Thyroid gland (tissue), 4 donors: ENCODE results near the gene PER2. TPM values are rescaled to one million over a fixed set of nuclear protein-coding genes. Genes with fewer than 3 reads are reported as not detected.
A peak's percentile ranks its signal among the peaks of the same experiment; 100 is the strongest.

ENCODE experiments used
- DNase-seq, 2 donors: peaks; one replicate each; pipeline ENCODE4 v3.0.0-alpha.2; 2019
- H3K27ac ChIP-seq, 3 donors: fragments of 200-600 bp; sonication (generic); 1 replicate in 2 of 3; 2 replicates in 1 of 3; pipeline ENCODE4 v1.5.1; 2016 to 2019; ENCODE audit warnings: mild to moderate bottlenecking in 1 of 3, moderate library complexity in 1 of 3
- H3K27me3 ChIP-seq: fragments of 200-600 bp; sonication (generic); one replicate; pipeline ENCODE4 v1.5.1; 2019
- H3K36me3 ChIP-seq, 2 donors: fragments of 200-600 bp; sonication (generic); one replicate each; pipeline ENCODE4 v1.5.1; 2016 to 2019
- H3K4me1 ChIP-seq, 2 donors: fragments of 200-600 bp; sonication (generic); one replicate each; pipeline ENCODE4 v1.5.1; 2017 to 2019
- H3K4me3 ChIP-seq, 3 donors: fragments of 200-600 bp; sonication (generic); replicated peaks in 1 of 3; 1 replicate in 2 of 3; 2 replicates in 1 of 3; pipeline ENCODE4 v1.5.1; 2016; ENCODE audit warnings: mild to moderate bottlenecking in 1 of 3
- H3K9me3 ChIP-seq: fragments of 200-600 bp; sonication (generic); one replicate; pipeline ENCODE4 v1.5.1; 2017
- CTCF ChIP-seq, 6 experiments: fragments of 200-600 bp in 3 of 6; fragments of 450-650 bp in 3 of 6; sonication (generic) in 3 of 6; IDR thresholded peaks; one replicate each; pipeline ENCODE4 v1.5.1; 2016 to 2019; ENCODE audit warnings: antibody characterized with exemption in 6 of 6, mild to moderate bottlenecking in 2 of 6, inconsistent platforms in 1 of 6, moderate library complexity in 1 of 6
- POLR2A ChIP-seq, 2 donors: fragments of 450-650 bp; IDR thresholded peaks; one replicate each; pipeline ENCODE4 v1.6.1; 2017; ENCODE audit warnings: antibody characterized with exemption in 2 of 2, mild to moderate bottlenecking in 2 of 2, moderate library complexity in 1 of 2
- WGBS, 2 donors: methylation state at CpG; one replicate each; pipeline ENCODE4 v1.1.5; 2017; 5-methylcytosine and 5-hydroxymethylcytosine counted together
- intact Hi-C: fragments of 100-400 bp; cut with DNase I; formaldehyde crosslinking; loops from one replicate; pipeline ENCODE4 v1.15.1; 2023
- total RNA-seq, 4 donors: library from RNA; depleted of rRNA; stranded (reverse); fragments of >200 nt; gene quantifications; one replicate each; pipeline ENCODE4 v1.2.3, GENCODE V29; 2016

The PER2 gene
- total RNA-seq, 4 donors from 2014 or later, result 6.5 to 17.6 (median 9.6) TPM

DNA sequence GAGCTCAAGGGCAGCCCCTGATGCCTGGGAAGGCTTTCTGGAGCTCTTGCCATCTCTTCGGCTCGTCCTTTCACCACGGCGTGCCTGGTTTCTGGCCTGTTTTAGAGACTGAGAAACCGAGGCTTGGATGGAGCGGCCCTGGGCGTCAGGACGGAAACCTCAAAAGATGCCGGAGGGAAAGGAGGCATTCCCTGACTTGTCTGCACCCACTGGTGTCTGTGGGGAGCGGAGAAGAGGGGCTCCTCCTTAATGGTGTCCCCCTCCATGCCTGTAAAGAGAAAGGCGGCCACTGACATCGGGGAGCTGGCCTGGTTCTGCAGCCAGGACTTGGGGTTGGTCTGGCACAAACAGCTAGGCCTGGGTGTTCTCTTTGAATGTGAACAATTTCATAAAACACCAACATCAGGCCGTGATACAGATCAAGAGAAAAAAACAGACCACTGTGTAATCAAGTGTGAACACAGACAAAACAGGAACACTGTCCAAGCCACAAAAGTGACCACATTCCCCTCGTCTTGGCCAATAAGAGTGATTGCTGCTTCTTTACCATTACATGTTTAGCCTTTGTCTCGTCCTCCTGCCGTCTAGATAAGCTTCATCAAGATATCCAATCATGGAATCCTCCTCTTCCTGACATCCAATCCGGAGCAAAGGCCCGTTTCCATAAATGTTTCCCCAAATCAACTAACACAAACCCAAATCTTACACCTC is 84.3 kb downstream of the PER2 start:
- Histone ChIP-seq H3K36me3 (no peaks in the 10 kb centered on the region), H3K4me1 (peaks cover 24% of the 10 kb centered on the region in 2 donors), H3K27me3 (no peaks in the 10 kb centered on the region), H3K4me3 (peak overlapping the region in 2 of 3 donors; percentile 31 to 39), H3K9me3 (no peaks in the 10 kb centered on the region), H3K27ac (peak overlapping the region; percentile 84 to 88 (median 84))
- intact Hi-C loops, result no loop called here
- WGBS, 2 donors, result 70 to 75% methylated on average over 12 to 14 of the region's 18 CpGs
- TF ChIP-seq CTCF (IDR thresholded peaks at IDR 0.05), result no peak
- no peak for TF ChIP-seq POLR2A (IDR thresholded peaks at IDR 0.05)
- DNase-seq, result no peak

- peak; percentile 90 to 92 for DNase-seq
- no peaks in the 10 kb centered on the region for H3K9me3 ChIP-seq
- WGBS, 2 donors, result 1 to 2% methylated on average over 15 to 36 of the region's 126 CpGs
- H3K36me3 ChIP-seq, result no peaks in the 10 kb centered on the region
- peaks cover 24 to 31% of the 10 kb centered on the region in 2 donors for H3K4me1 ChIP-seq
- H3K4me3 ChIP-seq, result peak within 1 kb of the TSS; percentile 51 to 67 (median 64)
- TF ChIP-seq CTCF (IDR thresholded peaks at IDR 0.05) (peak in 1 of 6 experiments; percentile 4), POLR2A (IDR thresholded peaks at IDR 0.05) (peak; percentile 47 to 94)
- intact Hi-C loops, result no loop called here
- peak within 1 kb of the TSS; percentile 84 to 88 (median 84) for H3K27ac ChIP-seq
- no peaks in the 10 kb centered on the region for H3K27me3 ChIP-seq
These were observed 85.1 kb downstream of the PER2 start, which contains the start of gene ILKAP for GRCh38 chr2:238203094-238203972. Gene ILKAP (minus strand): TSS chr2:238203695. CDS start chr2:238203553, 142 bp downstream.

- H3K9me3 ChIP-seq, result no peaks in the 10 kb centered on the region
- 6 to 10% methylated on average over 25 to 27 of the region's 27 CpGs for WGBS, 2 donors
- no peaks in the 10 kb centered on the region for H3K27me3 ChIP-seq
- no peaks in the 10 kb centered on the region for H3K36me3 ChIP-seq
- peak overlapping the region in 2 of 3 donors; percentile 60 to 88 for H3K27ac ChIP-seq
- TF ChIP-seq POLR2A (IDR thresholded peaks at IDR 0.05) (no peak), CTCF (IDR thresholded peaks at IDR 0.05) (no peak)
- H3K4me1 ChIP-seq, result peaks cover 24 to 34% of the 10 kb centered on the region in 2 donors
- no peak for DNase-seq
- peak overlapping the region; percentile 51 to 67 (median 64) for H3K4me3 ChIP-seq
- intact Hi-C loops, result no loop called here
These were observed 85.9 kb downstream of the PER2 start for GRCh38 chr2:238202326-238203093.

Other genes with a start within 250 kb of the PER2 start
- 10 to 100 TPM; 21.8 to 48.2 (median 31.0) TPM for gene SCLY, start 227.6 kb downstream of the PER2 start, total RNA-seq
- 1 to 10 TPM in 3 of 4 donors, under 1 TPM in 1; 0.11 to 3.8 (median 2.6) TPM for gene ESPNL, start 188.3 kb downstream of the PER2 start, total RNA-seq
- under 1 TPM; 0.20 to 0.67 (median 0.38) TPM for gene KLHL30, start 149.9 kb downstream of the PER2 start, total RNA-seq
- 10 to 100 TPM in 1 of 4 donors, 1 to 10 TPM in 3; 2.8 to 15.3 (median 5.8) TPM for gene ERFE, start 129.6 kb downstream of the PER2 start, total RNA-seq
- gene ILKAP, start 84.9 kb downstream of the PER2 start, total RNA-seq, result 10 to 100 TPM; 33.4 to 52.0 (median 41.0) TPM
- gene HES6, start 48.6 kb downstream of the PER2 start, total RNA-seq, result 1 to 10 TPM; 2.9 to 9.0 (median 6.8) TPM
- 10 to 100 TPM; 19.5 to 24.7 (median 22.2) TPM for gene TRAF3IP1, start 31.9 kb upstream of the PER2 start, total RNA-seq
- 10 to 100 TPM; 12.4 to 19.5 (median 15.6) TPM for gene ASB1, start 138.3 kb upstream of the PER2 start, total RNA-seq